DND-41 (cell line): ENCODE results near the gene SAMMSON.

ENCODE experiments used
- ATAC-seq: fragments of 200-7000 bp; cut with Tn5 transposase; 3 replicates; pipeline ENCODE4 v1.9.1; 2021; ENCODE audit warnings: low read depth; ENCODE audit not compliant: insufficient read depth
- DNase-seq: peaks from one replicate; pipeline ENCODE4 v3.0.0-alpha.2; 2020
- H2AFZ ChIP-seq: 2 replicates; pipeline ENCODE4 v1.6.0; 2012; ENCODE audit warnings: low read depth, low read length
- H3K27ac ChIP-seq: 2 replicates; pipeline ENCODE4 v1.5.1; 2012; ENCODE audit warnings: low read length, inconsistent platforms
- H3K27me3 ChIP-seq: fragments of 200-600 bp; sonication (generic); 2 replicates; pipeline ENCODE4 v1.6.0; 2012; ENCODE audit warnings: low read length, mild to moderate bottlenecking, inconsistent platforms; ENCODE audit not compliant: insufficient read depth, poor library complexity
- H3K36me3 ChIP-seq: 2 replicates; pipeline ENCODE4 v1.5.1; 2012; ENCODE audit warnings: low read length, inconsistent platforms; ENCODE audit not compliant: insufficient read depth
- H3K4me1 ChIP-seq: 2 replicates; pipeline ENCODE4 v1.5.1; 2012; ENCODE audit warnings: mild to moderate bottlenecking, low read length; ENCODE audit not compliant: insufficient read depth
- H3K4me2 ChIP-seq: 2 replicates; pipeline ENCODE4 v1.6.0; 2012; ENCODE audit warnings: mild to moderate bottlenecking, moderate library complexity, low read length, inconsistent platforms; ENCODE audit not compliant: insufficient read depth
- H3K4me3 ChIP-seq, 2 experiments: fragments of 200-600 bp in 1 of 2; shearing (Covaris generic) in 1 of 2; 2 replicates each; pipeline ENCODE4 v1.5.1; 2012 to 2016; ENCODE audit warnings: inconsistent platforms in 2 of 2, low read length in 2 of 2, mild to moderate bottlenecking in 2 of 2, low read depth in 1 of 2, moderate library complexity in 1 of 2
- H3K79me2 ChIP-seq: 2 replicates; pipeline ENCODE4 v1.6.0; 2012; ENCODE audit warnings: low read length, inconsistent platforms; ENCODE audit not compliant: insufficient read depth
- H3K9ac ChIP-seq: 2 replicates; pipeline ENCODE4 v1.6.0; 2012; ENCODE audit warnings: low read depth, mild to moderate bottlenecking, inconsistent platforms, low read length, moderate library complexity
- H3K9me3 ChIP-seq: 2 replicates; pipeline ENCODE4 v1.5.1; 2012; ENCODE audit warnings: low read length, moderate library complexity, mild to moderate bottlenecking, inconsistent platforms; ENCODE audit not compliant: insufficient read depth, severe bottlenecking
- H4K20me1 ChIP-seq: 2 replicates; pipeline ENCODE4 v1.6.0; 2012; ENCODE audit warnings: low read length; ENCODE audit not compliant: insufficient read depth
- EZH2 ChIP-seq: IDR thresholded peaks from 3 replicates; pipeline ENCODE4 v1.6.1; 2012; ENCODE audit warnings: borderline replicate concordance, low read depth, mild to moderate bottlenecking, moderate library complexity, low read length, inconsistent platforms; ENCODE audit not compliant: severe bottlenecking
- TF ChIP-seq, protein P1 (sequence below): IDR thresholded peaks from 2 replicates; pipeline ENCODE4 v1.5.1; 2012; ENCODE audit warnings: borderline replicate concordance, low read length, moderate library complexity, mild to moderate bottlenecking; ENCODE audit not compliant: poor library complexity, severe bottlenecking; ENCODE audit errors: extremely low read depth

SAMMSON gene

GRCh38 chr3:69994919-69995318, 4.6 kb upstream of the SAMMSON start:
- Histone ChIP-seq H3K4me3 (no peak overlapping the region), H3K4me2 (no peak overlapping the region), H3K36me3 (no peaks in the 10 kb centered on the region), H3K9me3 (no peaks in the 10 kb centered on the region), H3K27ac (no peak overlapping the region), H3K4me1 (no peaks in the 10 kb centered on the region), H3K9ac (no peak overlapping the region), H3K27me3 (no peaks in the 10 kb centered on the region), H3K79me2 (no peaks in the 10 kb centered on the region), H2AFZ (no peak overlapping the region), H4K20me1 (no peaks in the 10 kb centered on the region)
- ATAC-seq (no peak), DNase-seq (no peak)
- TF ChIP-seq, protein P1, sequence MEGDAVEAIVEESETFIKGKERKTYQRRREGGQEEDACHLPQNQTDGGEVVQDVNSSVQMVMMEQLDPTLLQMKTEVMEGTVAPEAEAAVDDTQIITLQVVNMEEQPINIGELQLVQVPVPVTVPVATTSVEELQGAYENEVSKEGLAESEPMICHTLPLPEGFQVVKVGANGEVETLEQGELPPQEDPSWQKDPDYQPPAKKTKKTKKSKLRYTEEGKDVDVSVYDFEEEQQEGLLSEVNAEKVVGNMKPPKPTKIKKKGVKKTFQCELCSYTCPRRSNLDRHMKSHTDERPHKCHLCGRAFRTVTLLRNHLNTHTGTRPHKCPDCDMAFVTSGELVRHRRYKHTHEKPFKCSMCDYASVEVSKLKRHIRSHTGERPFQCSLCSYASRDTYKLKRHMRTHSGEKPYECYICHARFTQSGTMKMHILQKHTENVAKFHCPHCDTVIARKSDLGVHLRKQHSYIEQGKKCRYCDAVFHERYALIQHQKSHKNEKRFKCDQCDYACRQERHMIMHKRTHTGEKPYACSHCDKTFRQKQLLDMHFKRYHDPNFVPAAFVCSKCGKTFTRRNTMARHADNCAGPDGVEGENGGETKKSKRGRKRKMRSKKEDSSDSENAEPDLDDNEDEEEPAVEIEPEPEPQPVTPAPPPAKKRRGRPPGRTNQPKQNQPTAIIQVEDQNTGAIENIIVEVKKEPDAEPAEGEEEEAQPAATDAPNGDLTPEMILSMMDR, result no peak
- no peak for TF ChIP-seq EZH2

GRCh38 chr3:69997631-69998307, 1.8 kb upstream of the SAMMSON start:
- ATAC-seq (no peak), DNase-seq (no peak)
- Histone ChIP-seq H2AFZ (no peak overlapping the region), H3K79me2 (no peaks in the 10 kb centered on the region), H3K36me3 (no peaks in the 10 kb centered on the region), H3K4me3 (no peak overlapping the region), H3K9ac (no peak overlapping the region), H3K27ac (no peak overlapping the region), H4K20me1 (no peaks in the 10 kb centered on the region), H3K4me1 (no peaks in the 10 kb centered on the region), H3K9me3 (no peaks in the 10 kb centered on the region), H3K4me2 (no peak overlapping the region), H3K27me3 (no peaks in the 10 kb centered on the region)
- TF ChIP-seq, protein P1, result no peak
- TF ChIP-seq EZH2, result no peak

DNA sequence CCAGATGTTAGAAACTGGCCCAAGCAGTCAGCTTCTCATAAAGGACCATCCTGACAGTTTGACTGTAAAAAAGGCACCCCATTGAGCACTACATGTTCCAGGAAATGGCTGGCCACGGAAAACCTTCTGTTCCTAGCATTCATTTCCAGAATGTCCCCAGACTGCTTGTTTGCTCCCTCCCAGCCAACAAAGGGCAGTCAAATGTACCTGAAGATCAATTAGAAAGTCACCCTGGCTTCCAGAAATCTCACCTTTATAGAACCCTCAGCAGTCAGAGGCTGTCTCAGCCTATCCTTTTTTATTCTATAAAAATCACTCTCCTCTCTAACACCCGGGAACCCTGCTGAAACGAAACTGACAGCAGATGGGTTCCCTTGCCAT, 784 bp upstream of the SAMMSON start:
- Histone ChIP-seq H3K4me3 (no peak overlapping the region), H2AFZ (no peak overlapping the region), H3K27ac (no peak overlapping the region), H4K20me1 (no peaks in the 10 kb centered on the region), H3K27me3 (no peaks in the 10 kb centered on the region), H3K79me2 (no peaks in the 10 kb centered on the region), H3K9ac (no peak overlapping the region), H3K4me1 (no peaks in the 10 kb centered on the region), H3K36me3 (no peaks in the 10 kb centered on the region), H3K9me3 (no peaks in the 10 kb centered on the region), H3K4me2 (no peak overlapping the region)
- TF ChIP-seq, protein P1, result no peak
- no peak for TF ChIP-seq EZH2
- DNase-seq, result no peak
- no peak for ATAC-seq
